WI38 (cell line): ENCODE measurements around the gene PTDSS2.

Source experiments
- H3K4me3 ChIP-seq: 2 replicates; pipeline ENCODE4 v1.5.1; 2011; ENCODE audit warnings: low read depth, mild to moderate bottlenecking, control low read depth, low read length
- TF ChIP-seq, protein P1 (sequence below): IDR thresholded peaks from 2 replicates; pipeline ENCODE4 v1.5.1; 2012; ENCODE audit warnings: low read depth, mild to moderate bottlenecking, control low read depth, low read length

PTDSS2 gene

GRCh38 chr11:417652-418342 lies 32.3 kb upstream of the PTDSS2 start:
- TF ChIP-seq, protein P1, sequence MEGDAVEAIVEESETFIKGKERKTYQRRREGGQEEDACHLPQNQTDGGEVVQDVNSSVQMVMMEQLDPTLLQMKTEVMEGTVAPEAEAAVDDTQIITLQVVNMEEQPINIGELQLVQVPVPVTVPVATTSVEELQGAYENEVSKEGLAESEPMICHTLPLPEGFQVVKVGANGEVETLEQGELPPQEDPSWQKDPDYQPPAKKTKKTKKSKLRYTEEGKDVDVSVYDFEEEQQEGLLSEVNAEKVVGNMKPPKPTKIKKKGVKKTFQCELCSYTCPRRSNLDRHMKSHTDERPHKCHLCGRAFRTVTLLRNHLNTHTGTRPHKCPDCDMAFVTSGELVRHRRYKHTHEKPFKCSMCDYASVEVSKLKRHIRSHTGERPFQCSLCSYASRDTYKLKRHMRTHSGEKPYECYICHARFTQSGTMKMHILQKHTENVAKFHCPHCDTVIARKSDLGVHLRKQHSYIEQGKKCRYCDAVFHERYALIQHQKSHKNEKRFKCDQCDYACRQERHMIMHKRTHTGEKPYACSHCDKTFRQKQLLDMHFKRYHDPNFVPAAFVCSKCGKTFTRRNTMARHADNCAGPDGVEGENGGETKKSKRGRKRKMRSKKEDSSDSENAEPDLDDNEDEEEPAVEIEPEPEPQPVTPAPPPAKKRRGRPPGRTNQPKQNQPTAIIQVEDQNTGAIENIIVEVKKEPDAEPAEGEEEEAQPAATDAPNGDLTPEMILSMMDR = no peak
- no peak overlapping the region for H3K4me3 ChIP-seq

DNA sequence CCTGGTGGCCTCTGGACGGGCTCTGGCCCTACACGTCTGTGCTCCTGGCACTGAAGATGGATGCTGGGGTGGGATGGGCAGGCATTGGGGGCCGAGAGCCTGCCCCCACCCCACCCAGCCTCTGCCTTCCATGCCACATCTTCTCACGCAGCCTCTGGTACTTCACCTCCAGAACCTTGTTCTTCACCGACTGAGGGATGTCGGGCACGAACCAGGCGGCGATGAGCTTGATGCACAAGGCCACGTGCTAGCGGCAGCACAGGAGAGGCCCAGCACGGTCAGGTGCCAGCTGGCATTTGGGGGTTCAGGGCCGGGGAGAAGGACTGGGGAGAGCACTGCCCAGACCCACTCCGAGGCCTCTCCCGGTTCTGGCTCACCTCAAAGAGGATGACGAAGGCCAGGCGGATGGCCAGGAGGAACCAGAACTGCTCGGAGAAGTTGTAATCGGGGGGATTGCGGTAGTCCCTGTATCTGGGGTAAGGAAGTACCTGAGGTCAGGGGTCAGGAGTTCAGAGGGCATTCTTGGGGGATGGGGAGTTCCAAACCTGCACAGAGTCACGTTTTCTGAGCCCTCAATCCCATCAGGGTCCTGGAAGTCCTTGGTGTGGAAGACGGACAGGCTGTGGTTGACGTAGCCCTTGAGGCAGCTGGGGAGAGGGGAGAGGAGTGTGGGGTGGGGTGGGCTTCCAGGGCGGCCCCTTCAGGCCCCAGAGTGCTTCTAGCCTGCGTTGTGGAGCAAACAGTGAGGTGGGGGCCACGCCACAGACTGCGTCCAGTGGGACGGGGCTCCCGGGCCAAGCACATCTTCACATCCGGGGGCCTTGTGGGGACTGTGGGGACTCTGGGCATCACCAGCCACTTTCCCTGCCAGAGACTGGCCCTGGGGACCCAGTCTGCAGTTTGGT lies 31.5 kb upstream of the PTDSS2 start:
- H3K4me3 ChIP-seq = no peak overlapping the region
- TF ChIP-seq, protein P1 = no peak

DNA sequence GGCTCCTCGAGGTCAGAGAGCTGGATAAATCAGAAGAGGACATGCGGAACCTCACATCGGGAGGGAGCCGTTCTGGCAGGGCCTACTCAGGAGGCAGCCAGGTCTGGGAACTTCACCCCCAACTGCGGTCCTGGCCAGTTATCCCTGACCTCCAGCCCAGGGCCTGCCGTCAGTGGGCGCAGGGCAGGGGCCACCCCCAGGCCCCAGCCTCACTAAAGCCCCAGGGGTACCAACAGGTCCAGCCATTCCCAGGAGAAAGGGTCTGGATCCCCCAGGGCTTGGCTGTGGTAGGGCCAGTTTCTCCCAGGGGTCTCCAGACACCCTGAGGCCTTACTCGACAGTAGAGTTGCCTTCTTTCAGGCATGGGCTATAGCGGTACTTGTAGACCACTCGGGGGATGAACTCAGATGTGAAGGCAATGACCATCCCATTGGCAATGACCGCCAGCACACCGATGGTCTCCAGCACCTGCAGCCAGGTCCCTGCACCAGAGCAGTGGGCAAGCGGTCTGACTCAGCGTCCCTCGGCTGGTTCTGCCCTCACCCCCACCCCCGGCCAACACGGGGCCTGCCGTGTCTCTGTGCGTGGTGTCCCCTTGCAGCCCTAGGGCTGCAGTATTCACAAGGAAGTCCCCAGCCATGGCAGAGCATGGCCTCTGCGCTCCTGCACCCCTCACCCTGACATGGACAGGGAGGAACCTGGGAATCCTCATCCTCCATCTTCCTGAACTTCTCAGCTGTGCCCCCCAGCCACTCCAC lies 30.7 kb upstream of the PTDSS2 start:
- H3K4me3 ChIP-seq = no peak overlapping the region
- TF ChIP-seq, protein P1 = no peak

- no peak overlapping the region for H3K4me3 ChIP-seq
- TF ChIP-seq, protein P1 = no peak
Observed at GRCh38 chr11:420054-420910, 29.8 kb upstream of the PTDSS2 start.

DNA sequence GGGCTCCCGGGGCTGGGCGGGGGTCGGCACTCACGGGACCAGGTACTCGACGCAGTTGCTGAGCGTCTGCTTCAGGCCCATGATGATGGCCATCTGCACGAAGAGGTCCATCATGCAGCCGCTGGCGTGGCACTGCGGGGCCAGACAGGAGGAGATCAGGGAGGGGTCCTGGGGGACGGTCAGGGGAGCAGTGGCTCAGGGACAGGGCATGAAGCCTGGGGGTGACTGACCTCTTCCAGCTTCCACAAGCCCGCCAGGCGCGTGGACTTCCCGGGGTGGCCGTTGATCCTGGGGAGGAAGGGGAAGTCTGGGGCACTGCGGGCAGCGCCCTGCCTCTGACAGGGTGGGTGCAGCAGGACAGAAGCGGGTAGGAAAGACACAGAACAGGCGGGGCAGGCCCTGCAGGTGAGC lies 29.2 kb upstream of the PTDSS2 start:
- TF ChIP-seq, protein P1 = no peak
- H3K4me3 ChIP-seq = no peak overlapping the region

- H3K4me3 ChIP-seq = no peak overlapping the region
- TF ChIP-seq, protein P1 = no peak
Observed at GRCh38 chr11:422249-422656, 27.8 kb upstream of the PTDSS2 start.
